GM18858 (cell line): ENCODE results near the gene VPS4A.

Experiments
- ATAC-seq: cut with Tn5 transposase; IDR thresholded peaks from one replicate; pipeline ENCODE4 v1.9.1; 2021; ENCODE audit not compliant: unreplicated experiment

The VPS4A gene

DNA sequence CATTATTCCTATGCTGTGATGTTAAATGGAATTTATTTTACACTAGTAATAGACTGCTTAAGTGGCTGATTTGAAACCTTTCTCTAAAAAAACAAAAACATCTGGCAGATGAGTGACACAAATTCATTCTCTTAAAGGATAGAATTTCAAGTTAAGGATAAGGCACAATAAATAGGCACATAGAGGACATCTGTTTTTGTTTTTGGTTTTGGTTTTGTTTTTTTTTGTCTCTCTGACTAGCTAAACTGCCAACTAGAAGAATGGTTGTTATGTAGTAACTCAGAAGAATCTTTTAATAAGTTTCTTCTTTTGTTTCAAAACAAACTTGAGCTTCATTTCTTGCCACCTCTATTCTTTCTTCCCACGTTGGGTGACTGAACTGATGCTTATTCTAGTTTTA lies 5.1 kb upstream of the VPS4A start:
- ATAC-seq, result no peak

DNA sequence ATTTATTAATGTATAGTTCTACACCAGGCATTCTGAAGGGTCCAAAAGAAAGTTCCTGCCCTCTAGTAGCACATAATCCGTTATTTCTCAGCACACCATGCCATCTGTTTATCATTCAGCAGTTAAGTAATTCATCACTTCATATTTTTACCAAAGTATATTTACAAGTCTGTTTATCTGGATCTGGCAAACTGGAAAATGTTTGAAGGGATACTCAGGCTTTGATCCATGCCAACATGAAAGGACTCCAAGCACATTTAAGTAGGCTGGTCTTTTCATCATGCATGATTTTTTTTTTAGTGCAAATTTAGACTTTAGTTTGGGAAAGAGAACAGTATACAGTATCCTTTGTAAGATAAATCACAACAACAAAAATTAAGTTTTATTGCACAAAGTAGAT lies 4.1 kb upstream of the VPS4A start:
- no peak for ATAC-seq

DNA sequence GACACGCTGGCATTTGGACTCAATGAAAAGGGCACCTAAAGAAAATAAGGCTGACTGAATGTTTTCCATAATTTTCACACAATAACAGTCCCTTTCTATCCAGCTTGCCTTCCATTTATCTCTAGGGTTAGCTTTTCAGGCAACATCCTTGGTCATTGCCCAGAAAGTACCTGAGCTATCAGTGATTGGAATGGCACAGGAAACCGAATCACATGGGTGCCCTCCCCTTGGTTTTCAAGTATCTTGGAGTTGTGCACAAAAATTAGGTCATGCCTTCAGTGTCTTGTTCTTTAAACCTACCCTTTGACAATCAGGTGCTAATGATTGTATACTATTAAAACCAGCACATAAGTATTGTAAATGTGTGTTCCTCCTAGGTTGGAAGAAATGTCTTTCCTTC lies 3.3 kb upstream of the VPS4A start:
- no peak for ATAC-seq

DNA sequence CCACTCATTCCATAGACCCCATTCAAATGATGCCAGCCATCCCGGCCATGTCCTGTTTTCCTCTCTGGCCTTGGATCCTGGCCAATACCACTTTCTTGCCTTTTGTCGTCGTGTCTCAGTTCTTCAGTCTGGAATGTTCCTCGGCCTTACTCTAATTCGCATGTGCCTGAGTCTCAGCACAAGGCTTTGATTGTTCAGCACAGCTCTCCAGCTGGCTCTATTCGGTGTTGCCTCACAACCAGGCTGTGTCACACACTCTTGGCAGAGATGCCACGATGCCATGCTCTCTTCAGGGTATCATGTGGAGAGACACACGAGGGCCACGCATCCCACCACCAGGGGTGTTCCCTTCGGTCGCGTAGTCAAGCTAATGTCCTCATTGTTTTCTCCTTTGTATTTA lies 1.8 kb upstream of the VPS4A start:
- no peak for ATAC-seq

DNA sequence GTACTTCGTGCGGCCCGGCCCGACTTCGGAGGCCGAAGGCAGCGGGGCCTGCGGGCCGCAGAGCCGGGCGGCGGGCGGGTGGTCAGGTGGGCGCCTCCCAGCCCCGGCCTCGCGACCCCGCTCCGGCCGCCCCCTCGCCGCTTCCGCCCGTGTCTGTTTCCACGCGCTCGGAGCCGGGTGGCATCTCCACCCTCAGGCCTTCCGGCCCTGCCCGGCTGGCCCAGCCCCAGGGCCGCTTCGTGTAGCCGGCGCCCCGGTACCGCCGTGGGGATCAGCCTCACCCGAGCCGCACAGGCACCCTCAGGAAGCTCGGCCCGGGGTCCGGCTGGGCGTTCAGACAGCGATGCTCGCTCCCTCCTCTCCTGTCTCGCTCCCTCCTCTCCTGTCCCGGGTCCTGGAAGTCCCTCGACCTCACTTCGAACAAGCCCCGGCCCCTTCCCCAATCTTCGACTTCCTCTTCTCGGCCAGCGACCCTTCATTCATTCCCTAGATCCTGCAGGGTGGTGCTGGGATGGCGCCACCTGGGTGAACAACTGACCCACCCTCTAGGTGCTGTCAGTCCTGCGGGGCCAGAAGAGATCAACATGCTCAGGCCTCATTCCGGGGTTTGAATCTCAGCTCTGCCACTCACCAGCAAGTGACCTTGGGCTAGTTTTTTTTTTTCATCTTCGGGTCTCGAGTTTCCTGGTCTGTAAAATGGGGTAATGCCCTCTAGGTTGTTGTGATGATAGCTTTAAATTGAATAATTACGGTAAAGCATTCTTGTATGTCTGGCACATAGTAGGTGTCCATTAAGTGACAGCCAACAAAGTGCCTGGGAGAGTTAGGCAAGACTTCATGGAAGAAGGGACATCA lies 610 bp downstream of the VPS4A start:
- peak; percentile 38 for ATAC-seq

DNA sequence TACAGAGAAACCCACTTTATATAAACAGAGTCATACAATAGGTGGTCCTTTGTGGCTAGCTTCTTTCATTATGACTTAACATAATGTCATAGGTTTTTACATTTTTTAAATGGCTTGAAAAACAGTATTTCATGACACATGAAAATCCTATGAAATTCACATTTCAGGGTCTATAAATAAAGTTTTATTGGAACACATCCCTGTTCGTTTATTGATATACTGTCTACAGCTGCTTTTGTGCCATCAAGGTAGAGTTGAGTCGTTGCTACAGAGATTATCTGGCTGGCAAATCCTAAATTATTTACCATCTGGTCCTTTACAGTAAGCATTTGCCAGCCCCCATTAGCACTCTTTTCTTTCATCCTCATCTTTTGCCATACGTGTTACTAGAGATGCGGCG lies 2.3 kb downstream of the VPS4A start:
- no peak for ATAC-seq

DNA sequence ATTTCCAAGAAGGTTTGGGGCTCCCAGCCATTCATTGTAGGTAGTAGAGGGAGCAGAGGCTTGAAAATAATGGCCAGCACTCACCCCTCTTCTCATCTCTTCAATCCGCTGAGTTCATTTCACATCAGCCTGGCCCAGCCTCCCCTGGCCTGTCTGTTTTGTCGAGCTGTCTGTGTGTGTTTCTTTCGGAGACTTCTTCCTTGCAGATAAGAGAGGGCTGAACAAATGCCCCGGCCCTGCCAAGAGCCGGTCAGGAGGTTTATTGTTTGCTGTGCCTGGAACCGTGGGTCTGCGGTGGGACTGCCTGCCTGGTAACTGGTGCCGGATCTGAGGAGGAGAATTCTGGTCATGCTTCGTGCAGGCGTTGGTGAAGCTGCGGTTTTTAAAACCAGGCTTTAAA lies 3.4 kb downstream of the VPS4A start:
- ATAC-seq, result no peak

DNA sequence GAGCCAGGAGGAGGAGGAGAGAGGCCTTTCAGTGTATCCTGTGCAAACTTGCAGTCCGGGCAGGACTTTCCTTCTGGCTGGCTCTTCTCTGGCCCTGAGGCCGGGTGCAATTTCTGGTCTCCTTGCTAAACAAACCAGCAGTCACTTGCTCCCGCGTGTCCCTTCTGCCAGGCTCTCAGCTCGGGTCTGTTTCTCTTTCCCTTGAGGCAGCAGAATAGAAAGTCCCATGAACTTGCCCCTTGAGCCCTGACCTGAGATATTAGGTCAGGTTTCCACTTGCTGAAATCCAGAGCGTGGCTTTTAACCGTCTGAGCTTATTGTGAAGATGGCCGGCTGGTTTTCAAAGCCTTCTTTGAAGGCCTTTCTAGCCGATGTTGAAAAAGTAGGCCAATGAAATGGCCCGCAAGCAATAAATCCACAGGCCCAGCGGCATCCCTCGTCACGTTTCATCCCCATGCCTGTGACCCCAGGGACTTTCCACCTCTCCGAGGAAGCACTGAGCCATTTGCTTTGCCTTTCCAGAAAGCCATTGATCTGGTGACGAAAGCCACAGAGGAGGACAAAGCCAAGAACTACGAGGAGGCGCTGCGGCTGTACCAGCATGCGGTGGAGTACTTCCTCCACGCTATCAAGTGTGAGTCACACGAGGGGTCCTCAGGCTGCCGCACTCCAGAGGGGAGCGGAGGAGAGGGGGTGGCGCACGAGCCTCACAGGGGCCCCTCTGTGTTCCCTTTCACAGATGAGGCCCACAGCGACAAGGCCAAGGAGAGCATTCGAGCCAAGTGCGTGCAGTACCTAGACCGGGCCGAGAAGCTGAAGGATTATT lies 4.5 kb downstream of the VPS4A start:
- no peak for ATAC-seq

DNA sequence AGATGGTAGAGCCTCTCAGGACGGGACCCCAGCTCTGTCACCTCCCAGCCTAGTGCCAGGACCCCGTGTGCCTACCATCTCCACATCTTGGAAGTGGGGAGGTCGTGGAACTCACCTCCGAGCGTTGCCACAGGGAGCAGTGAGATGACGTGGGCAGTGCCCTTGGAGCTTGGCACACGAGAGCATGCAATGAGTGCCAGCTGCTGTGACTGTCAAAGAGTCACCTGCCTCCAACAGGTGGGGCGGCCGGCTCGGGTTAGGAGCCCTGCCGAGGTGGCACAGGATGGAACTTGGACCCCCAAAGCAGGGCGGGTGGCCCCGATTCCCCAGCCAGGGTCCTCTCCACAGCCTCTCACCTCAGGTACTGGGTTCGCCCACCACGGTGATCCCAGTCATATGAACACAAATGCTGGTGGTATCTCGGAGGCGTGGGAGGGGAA lies 5.5 kb downstream of the VPS4A start:
- ATAC-seq, result no peak

DNA sequence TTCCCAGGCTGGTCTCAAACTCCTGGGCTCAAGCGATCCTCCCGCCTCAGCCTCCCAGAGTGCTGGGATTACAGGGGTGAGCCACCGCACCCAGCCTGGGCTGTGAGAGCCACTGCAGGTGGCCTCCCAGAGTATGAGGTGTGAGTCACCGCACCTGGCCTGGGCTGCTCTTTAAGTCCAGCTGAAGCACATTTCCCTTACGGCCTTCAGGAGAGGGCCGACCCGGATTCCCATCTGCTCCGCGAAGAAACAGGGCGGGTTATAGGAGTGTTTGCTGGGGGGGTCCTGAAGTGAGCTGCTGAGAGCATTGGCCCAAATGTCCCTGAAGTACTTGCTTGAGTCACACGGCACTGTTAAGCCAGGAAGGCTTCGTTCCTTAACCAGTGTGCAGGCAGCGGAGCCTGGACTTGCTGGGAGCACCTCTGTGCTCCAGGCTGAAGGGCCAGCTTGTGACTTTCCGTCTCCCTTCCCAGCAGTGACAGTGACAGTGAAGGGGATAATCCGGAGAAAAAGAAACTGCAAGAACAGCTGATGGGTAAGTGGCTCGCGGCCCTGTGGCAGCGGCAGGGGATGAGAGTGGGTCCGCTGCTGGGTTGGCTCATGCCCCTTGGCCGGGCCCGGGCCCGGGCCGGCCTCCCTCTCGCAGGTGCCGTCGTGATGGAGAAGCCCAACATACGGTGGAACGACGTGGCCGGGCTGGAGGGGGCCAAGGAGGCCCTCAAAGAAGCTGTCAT lies 7.2 kb downstream of the VPS4A start:
- ATAC-seq, result no peak

DNA sequence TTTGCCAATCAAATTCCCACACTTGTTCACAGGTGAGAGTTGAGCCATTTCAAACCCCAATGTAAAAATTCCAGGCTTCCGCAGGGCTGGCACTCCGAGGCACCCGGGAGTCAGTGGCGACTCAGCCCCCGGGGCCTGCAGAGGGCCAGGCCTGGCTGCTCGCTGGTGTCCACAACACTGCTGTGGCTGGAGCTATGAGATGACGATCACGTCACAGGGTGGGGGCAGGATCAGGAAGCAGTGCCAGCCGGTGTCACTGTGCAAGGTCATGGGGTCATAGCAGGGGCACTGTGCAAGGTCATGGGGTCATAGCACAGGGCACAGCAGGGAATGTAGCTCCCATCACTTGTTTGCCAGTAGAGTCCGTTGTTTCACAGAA lies 7.8 kb downstream of the VPS4A start:
- ATAC-seq, result no peak

DNA sequence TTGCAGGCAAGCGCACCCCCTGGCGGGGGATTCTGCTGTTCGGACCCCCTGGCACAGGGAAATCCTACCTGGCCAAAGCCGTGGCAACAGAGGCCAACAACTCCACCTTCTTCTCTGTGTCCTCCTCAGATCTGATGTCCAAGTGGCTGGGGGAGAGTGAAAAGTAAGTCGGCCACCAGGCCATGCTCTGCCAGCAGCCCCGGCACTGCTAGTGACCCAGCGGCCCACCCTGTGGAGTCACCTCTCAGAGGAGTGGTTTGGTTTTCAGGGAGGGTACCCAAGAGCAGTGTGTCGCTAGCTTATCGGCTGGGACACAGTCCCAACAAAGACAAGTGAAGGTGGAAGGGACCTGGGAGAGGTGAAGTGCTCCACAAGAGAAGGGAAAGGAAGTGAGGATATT lies 8.2 kb downstream of the VPS4A start:
- ATAC-seq, result no peak

DNA sequence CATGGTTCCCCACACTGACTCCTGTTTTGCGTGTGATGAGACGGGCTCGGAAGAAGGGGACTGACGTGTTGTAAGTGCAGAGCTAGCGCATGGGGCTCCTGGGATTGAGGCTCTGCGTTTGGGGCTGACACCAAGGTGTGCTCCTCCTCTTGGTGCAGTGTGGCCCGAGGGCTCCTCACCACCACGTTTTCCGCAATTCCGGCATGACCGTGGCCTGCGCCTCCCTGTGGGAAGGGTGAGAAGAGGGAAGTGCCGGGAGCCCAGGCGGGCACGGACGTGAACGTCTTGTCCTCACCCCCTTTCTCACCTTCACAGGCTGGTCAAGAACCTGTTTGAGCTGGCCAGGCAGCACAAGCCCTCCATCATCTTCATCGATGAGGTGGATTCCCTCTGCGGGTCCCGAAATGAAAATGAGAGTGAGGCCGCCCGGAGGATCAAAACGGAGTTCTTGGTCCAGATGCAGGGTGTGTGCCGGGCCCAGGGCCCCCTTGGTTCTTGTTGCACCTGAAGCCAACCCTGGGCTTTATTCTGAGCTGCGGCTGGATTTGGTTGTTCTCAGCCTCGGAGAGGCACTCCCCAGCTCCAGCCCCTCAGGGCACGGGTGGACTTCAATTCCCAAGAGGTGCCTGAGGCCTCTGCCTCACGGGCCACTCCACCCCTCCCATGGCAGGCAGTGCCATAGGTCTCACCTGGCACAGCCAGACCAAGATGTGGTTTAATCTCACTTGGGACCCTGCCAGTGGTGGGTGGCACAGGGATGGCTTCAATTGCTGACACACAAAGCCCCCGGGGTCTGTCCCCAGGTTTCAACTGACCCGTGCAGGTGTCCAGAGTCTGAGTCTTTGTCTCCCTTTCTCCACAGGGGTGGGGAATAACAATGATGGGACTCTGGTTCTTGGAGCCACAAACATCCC lies 8.9 kb downstream of the VPS4A start:
- ATAC-seq, result no peak

DNA sequence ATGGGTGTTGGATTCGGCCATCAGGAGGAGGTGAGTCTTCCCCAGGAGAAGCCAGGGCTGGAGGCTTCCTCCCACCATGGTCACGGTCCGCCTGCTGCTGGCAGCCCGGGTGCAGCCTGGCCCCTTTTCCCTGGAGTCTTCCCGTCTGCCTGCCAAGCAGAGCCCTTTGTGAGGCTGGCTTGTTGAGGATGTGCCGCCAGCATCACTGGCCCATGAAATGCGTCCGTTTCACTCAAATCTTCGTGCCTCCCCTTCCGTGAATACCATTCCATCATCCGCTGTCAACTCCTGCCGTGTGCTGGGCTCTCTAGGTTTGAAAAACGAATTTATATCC lies 9.6 kb downstream of the VPS4A start:
- ATAC-seq, result no peak

DNA sequence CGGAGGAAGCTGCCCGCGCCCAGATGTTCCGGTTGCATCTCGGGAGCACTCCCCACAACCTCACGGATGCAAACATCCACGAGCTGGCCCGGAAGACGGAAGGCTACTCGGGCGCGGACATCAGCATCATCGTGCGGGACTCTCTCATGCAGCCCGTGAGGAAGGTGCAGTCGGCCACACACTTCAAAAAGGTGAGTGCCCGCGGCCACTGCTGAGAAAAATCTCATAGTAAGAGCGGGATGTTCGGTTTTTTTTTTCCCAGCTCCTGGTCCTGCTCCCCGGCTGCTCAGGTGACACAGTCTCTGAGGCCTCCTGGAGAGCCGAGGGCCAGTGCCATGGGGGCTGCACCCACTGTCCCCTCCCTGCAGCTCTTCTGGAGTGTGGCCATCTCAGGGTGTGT lies 9.9 kb downstream of the VPS4A start:
- no peak for ATAC-seq

DNA sequence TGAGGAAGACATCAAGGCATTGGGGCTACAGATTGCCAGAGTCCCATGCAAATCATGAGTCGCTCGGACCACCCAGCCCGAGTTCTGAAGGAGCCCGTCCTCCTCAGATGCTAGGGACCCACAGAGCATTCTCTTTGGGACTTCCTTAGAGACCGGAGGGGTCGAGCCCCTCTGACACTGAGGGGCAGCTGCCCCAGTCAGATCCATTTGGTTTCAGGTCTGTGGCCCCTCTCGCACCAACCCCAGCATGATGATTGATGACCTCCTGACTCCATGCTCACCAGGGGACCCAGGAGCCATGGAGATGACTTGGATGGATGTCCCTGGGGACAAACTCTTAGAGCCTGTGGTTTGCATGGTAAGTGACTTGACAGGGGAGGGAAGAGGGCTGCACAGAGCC lies 11.2 kb downstream of the VPS4A start:
- no peak for ATAC-seq

DNA sequence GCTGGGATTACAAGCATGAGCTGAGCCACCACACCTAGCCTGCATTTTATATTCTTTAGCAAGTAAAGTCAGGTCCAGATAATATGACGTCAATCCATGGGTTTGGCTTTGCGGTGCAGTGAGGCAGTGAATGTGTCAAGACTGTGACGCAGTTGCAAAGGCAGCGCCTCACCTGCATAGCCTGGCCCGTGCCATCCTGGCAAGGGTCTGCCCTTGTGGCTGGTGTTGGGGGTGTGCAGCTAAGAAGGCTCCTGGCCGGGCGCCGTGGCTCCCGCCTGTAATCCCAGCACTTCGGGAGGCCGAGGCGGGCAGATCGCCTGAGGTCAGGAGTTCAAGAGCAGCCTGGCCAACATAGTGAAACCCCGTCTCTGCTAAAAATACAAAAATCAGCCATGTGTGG lies 12.3 kb downstream of the VPS4A start:
- no peak for ATAC-seq

DNA sequence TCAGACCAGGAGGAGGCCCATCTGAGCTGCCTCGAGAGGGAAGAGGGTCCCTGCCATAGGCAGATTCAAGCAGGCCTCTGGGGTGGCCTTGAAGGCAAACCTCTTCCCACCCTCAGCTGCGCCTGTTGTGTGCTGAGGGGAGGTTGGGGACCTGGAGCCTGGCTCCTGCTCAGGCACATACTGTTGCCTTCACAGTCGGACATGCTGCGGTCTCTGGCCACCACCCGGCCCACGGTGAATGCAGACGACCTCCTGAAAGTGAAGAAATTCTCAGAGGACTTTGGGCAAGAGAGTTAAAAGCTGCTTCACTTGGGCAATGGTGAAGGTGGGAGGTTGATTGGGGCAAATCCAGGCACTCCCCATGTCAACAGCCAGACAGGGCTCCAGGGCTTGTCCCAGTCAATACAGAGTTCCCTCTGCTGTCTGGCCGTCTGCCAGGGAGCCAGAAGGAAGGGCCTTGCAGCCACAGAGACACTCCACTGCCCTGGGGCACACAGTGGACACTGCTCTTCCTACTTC lies 12.9 kb downstream of the VPS4A start:
- no peak for ATAC-seq

DNA sequence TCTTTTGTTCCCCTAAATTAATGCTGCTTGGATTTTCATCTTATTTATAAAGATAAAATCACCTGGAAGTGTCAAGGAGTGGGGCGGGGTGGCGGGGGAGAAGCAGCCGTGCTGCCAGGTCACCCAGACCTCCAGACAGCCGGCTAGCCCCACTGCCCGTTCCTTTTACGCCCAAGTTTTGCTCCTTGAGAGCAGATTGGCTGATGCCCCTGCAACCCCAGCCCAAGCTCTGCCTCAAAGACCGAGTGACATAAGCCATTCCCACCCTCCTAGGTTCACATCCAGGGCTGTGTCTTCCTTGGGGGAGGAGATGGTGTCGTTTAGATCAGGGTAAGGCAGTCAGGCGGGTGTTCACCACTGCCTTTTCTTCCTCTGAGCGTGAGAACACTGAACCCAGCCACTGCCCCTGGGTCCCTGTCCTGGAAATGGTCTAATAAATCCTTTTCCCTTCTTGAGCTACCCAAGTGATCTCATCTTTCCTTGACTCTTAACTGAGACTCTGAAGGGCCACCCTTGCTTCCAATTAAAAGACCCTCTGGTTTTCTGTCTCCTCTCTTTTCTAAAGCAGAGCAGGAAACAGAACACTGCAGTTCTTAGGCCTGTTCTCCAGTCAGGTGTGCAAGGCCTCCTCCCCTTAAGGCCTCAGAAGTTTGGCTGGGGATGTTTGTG lies 13.6 kb downstream of the VPS4A start:
- ATAC-seq, result no peak

DNA sequence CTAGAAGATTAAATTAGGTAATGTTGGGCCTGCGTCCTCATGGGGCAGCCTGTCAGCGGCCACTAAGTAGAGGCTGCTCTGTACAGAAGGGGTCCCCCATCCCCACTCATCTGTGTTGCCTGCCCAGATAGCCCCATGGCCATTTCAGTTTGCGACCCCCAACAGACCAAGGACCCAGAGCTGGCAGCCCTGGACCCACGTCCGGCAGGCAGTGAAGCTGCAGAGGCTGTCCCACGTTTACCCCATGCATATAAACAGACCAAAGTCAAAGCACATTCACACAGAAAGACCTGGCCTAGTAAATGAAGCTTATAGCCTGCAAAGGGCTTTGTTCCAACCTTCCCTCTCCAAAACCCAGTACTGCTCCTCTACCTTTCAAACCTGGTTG lies 14.6 kb downstream of the VPS4A start:
- no peak for ATAC-seq
